ENCODE measurements around the gene CABP2. TPM values are rescaled to one million over a fixed set of nuclear protein-coding genes. Genes with fewer than 3 reads are reported as not detected.

The CABP2 gene
- total RNA-seq, 1 experiment from 2014 or later = not detected

- H3K79me1 ChIP-seq (ENCODE audit: insufficient read depth, low read depth, low read length, poor library complexity, severe bottlenecking) = no peaks in the 10 kb centered on the region
- H2AFZ ChIP-seq (ENCODE audit: low read length) = no peak overlapping the region
- no peak overlapping the region for H3T11ph ChIP-seq (ENCODE audit: low read length)
- no CpG with 5 or more reads among the region's 25 CpGs for WGBS (ENCODE audit: extremely low coverage, insufficient read length, low lambda C conversion rate)
- H3K23ac ChIP-seq (ENCODE audit: insufficient read length, low read depth, low read length) = no peak overlapping the region
- H3K9me3 ChIP-seq (ENCODE audit: control insufficient read depth, low read depth, low read length) = no peaks in the 10 kb centered on the region
- no peaks in the 10 kb centered on the region for H3K27me3 ChIP-seq (ENCODE audit: insufficient read depth, low read length)
- H3K27ac ChIP-seq (ENCODE audit: insufficient read length, low read depth, low read length) = no peak overlapping the region
- no peak overlapping the region for H3K4ac ChIP-seq (ENCODE audit: low read depth, low read length)
- no peak overlapping the region for H3K4me2 ChIP-seq (ENCODE audit: insufficient read depth, insufficient read length, low read length)
- H4K20me1 ChIP-seq (ENCODE audit: control insufficient read depth, insufficient read depth, insufficient read length) = no peaks in the 10 kb centered on the region
- H3K4me1 ChIP-seq (ENCODE audit: insufficient read depth, low read length) = no peaks in the 10 kb centered on the region
- H3K79me2 ChIP-seq (ENCODE audit: insufficient read depth, low read length) = no peaks in the 10 kb centered on the region
- no peak overlapping the region for H3K18ac ChIP-seq (ENCODE audit: insufficient read length, low read depth, low read length)
- no peak overlapping the region for H3K9ac ChIP-seq (ENCODE audit: extremely low read depth, insufficient read length, low read length)
- no peak for DNase-seq
- H2BK5ac ChIP-seq (ENCODE audit: insufficient read length, low read length) = no peak overlapping the region
- Mint-ChIP-seq H3K27me3 (ENCODE audit: low read depth) (peaks cover 25% of the 10 kb centered on the region), H3K4me1 (no peaks in the 10 kb centered on the region; a peak in 1 of 4 replicates), H3K4me3 (no peak overlapping the region), H3K9me3 (peaks cover 0 to 2% of the 10 kb centered on the region in 2 experiments; a peak in 1 of 5 replicates), H3K36me3 (ENCODE audit: insufficient read depth in 1 of 3, low read depth in 3 of 3) (no peaks in the 10 kb centered on the region; a peak in 2 of 7 replicates), H3K27ac (no peak overlapping the region)
- no peak for TF ChIP-seq CTCF (conservative IDR thresholded peaks at IDR 0.05)
- H4K91ac ChIP-seq (ENCODE audit: insufficient read length, low read depth, low read length) = no peak overlapping the region
- no peak overlapping the region for H3K56ac ChIP-seq (ENCODE audit: insufficient read length, low read depth, low read length)
- H3K23me2 ChIP-seq (ENCODE audit: insufficient read length, low read depth, low read length, poor library complexity, severe bottlenecking) = no peaks in the 10 kb centered on the region
- H2BK120ac ChIP-seq (ENCODE audit: low read depth, low read length, poor library complexity, severe bottlenecking) = no peak overlapping the region
- H4K8ac ChIP-seq (replicated peaks; ENCODE audit: insufficient read length, low read depth, low read length) = no peak overlapping the region
- H2BK12ac ChIP-seq (ENCODE audit: insufficient read length, low read depth, low read length) = no peak overlapping the region
- peak overlapping the region; percentile 54; the same call in 1 of the 2 replicates for H2BK15ac ChIP-seq (ENCODE audit: low read depth, low read length)
- H2AK5ac ChIP-seq (ENCODE audit: insufficient read length, low read length) = no peak overlapping the region
- H2BK20ac ChIP-seq (ENCODE audit: low read depth, low read length, poor library complexity, severe bottlenecking) = no peak overlapping the region
- H3K14ac ChIP-seq (ENCODE audit: insufficient read depth, low read length) = no peak overlapping the region; the same call in 1 of the 2 replicates
- H4K5ac ChIP-seq (ENCODE audit: insufficient read length, low read depth, low read length) = no peak overlapping the region
Measured at GRCh38 chr11:67523556-67524479, 572 bp upstream of the CABP2 start.
